NCI-H460 (cell line): ENCODE data around the gene RPL34. TPM values are rescaled to one million over a fixed set of nuclear protein-coding genes. Genes with fewer than 3 reads are reported as not detected.

Experiments used
- DNase-seq: peaks from one replicate; pipeline ENCODE4 v3.0.0-alpha.2; 2016; ENCODE audit warnings: low read depth; ENCODE audit errors: extremely low read depth
- small RNA-seq, 2 experiments: library from RNA; depleted of rRNA; stranded (forward); fragments of <200 nt; gene quantifications; one replicate each; pipeline ENCODE3, GENCODE V24; 2014
- total RNA-seq: library from RNA; depleted of rRNA; stranded (reverse); fragments of >200 nt; shearing (Covaris generic); gene quantifications from 2 replicates; pipeline ENCODE4 v1.2.3, GENCODE V29; 2014; rRNA removed

RPL34 gene
- total RNA-seq, 1 experiment from 2014 or later, result 1,643 TPM

DNA sequence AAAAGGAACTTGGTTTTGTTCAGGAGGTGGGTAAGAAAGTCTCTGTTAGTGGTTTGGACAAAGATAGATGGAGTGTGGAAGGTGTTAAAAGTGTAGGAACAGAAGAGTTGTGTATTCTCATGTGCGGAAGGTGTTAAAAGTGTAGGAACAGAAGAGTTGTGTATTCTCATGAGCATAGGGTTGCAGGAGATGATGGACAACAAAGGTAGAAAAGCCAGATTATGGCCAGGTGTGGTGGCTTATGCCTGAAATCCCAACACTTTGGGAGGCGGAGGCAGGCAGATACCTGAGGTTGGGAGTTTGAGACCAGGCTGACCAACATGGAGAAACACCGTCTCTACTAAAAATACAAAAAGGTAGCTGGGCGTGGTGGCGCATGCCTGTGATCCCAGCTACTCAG, 2.5 kb downstream of the RPL34 start:
- DNase-seq, result no peak

DNA sequence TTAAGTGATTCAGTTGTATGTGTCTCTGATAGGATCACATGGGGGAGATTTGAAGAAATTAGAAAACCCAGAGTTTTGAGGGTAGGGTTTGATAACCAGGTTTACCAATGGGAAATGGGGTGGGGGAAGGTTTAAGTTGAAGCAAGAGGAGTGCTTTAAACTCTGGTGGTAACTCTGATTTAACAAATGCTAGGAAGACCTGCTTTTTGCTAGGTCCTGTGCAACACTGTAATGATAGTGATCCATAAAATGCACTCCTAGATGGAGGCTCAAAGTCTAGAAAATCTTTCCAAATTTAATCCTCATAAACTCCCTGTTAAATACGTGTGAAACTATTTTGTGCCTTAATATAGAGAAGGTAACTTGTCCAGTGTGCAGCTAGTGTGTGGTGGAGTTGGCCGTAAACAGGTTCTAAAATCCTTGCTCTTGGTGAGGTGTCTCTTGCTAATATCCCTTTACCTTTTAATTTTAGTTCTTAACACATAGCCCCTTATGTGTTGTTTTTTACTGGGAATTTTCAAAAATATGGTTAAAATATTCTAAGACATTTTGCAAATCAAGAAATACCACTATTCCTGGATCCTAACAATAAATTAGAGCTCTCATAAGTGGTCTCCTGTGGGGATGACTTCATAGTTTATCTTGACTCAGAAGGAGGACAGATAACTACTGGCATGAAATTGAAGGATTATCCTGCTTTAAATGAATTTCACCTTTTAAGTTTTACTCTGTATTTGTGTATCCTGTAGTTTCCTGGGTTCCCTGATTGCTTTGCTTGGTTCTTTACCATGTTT, 4.1 kb downstream of the RPL34 start:
- no peak for DNase-seq

GRCh38 chr4:108626056-108626455, 5.7 kb downstream of the RPL34 start:
- DNase-seq, result no peak

GRCh38 chr4:108628411-108628810, 8.0 kb downstream of the RPL34 start:
- no peak for DNase-seq

GRCh38 chr4:108635070-108635655, 14.8 kb downstream of the RPL34 start:
- no peak for DNase-seq

- DNase-seq, result no peak
These were observed 15.9 kb downstream of the RPL34 start for GRCh38 chr4:108636246-108636645.

DNA sequence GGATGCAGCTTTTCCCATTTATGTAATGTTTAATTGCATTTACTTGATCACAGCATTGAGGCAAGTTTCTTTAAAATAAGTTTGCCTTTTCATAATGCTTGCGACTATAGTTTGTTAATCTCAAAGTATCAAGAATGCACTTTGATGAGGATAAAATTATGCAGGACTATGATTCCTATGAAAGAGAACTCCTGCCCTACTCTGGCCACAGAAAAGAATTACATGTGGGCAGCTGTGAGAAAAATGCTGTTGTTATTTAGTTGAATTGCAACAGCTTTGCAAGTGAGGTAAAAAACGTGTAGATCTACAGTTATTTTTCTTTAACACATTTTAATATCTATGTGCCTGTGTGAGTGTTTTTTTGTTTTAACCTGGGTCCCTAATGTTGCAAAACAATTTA, 17.5 kb downstream of the RPL34 start:
- no peak for DNase-seq

DNA sequence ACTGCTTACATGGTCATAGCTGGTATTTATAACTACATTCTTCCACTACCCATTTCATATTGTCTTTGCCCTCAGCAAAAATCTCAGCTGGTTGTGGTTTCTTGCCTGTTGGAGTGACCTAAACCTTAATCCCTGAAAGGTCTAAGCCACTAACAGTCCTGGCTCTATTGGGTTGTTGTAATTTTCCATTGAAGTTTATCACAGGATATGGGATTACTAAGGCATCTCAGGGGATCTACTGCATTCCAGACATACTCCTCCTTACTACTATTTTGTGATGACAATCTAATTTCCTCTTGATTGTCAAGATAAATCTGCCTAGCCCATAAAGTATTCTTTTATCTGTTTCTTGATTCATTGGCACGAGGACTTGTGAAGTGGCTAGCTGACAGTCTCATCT, 23.9 kb downstream of the RPL34 start:
- no peak for DNase-seq

DNA sequence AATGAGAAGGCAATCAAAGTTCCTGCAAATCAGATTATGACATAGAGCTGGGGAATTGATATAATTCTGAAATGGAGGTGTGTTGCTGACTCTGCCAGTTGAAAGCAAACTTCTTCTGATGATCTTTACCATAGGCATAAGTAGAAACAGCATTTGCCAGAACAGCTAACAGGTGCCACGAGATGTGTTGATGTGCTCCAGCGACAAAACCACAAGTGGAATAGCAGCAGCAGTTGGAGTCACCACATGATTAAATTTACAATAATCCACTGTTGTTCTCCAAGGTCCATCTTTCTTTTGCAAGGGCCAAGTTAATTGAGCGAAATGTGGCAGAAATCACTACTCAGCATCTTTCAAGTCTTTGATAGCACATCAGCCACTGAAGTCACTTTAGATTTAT, 26.3 kb downstream of the RPL34 start:
- DNase-seq, result no peak

DNA sequence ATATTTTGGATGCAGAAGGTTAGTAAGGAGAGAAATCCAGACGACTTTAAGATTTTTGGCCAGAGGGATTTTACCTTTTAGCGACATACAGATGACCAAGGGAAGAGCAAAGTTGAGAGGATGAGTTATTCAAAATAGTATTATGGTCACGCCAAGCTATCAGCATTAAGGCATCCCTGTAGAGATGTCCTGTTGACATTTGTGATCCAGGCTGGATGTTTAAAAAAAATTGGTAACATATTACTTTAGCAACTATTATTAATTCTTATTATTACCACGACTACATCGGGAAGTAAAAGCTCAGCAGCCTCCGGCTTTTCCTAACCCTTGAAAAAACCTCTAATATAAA, 29.5 kb downstream of the RPL34 start:
- DNase-seq, result no peak

- peak; percentile 92 for DNase-seq
These were observed 30.0 kb downstream of the RPL34 start, which contains the start of gene OSTC for GRCh38 chr4:108650212-108651013. Gene OSTC (plus strand): TSS chr4:108650599. CDS start chr4:108650656, 57 bp downstream.

DNA sequence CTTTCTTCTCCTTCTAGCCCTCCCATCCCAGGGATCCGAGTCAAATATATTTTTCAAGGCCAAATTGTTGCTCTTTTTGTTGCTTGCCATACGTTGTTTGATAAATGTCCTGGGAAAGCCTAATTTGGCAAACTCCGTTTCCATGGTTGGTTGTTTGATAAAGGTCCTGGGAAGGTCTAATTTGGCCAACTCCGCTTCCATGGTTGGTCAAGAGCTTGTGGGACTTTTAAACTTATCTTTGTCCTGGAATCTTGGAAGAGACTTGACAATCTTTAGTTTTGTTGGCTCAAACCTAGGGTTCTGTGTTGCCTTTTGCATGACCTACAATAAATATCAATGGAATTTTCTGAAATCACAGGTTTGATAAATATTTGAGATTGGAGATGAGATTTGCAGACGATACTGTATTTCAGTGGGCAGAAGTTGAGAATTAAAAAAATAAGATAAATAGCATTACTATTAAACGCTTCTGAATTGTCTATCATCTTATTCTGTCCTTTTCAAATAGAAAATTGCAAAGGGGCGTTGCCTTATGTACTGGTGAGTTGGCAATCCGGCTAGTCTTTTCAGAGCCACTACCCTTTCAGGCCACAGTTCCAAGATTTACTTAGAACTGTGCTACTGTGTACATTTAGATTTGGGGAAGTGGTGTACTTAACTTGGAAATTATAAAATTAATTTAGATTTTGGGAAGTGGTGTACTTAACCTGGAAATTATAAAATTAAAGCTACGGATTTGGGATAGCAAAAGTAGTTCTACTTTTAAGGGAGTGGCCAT, 30.8 kb downstream of the RPL34 start:
- no peak for DNase-seq

- no peak for DNase-seq
These were observed 42.3 kb downstream of the RPL34 start for GRCh38 chr4:108662629-108663028.

GRCh38 chr4:108674356-108674977, 54.1 kb downstream of the RPL34 start:
- DNase-seq, result no peak

Small RNA genes lying within 50 kb of the gene (small RNA-seq; reads per million reads assigned to genes)
- gene RNU6-431P, result 0 reads per million in 2 experiments

Other genes with a start within 250 kb of the RPL34 start
- 143 and 152 TPM in 2 replicates for gene OSTC, start 30.0 kb downstream of the RPL34 start, total RNA-seq
- gene ETNPPL, start 142.5 kb downstream of the RPL34 start, total RNA-seq, result not detected in 2 replicates